ENCODE measurements around the gene SPRED2.

DNA sequence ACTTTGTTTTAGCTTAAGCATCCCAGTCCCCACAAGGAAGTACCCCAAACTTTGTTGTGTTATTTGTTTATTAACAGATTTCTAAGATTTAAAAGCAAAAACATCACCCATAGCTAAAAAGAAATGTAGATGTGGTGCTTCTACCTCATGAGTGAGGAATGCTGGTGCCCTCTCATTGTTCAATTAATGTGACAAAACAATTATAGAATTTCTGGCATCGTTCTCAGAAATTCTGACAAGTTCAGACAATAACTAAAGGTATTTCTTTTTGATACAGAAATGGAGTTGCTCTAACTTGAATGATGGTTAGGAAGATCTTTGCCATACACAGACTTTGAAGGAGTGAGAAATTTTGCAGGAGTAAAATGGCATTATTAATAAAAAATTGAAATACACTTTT is 42.9 kb downstream of the SPRED2 start:
- TF ChIP-seq EZH2 (IDR thresholded peaks at IDR 0.05; ENCODE audit: insufficient read depth, poor library complexity, severe bottlenecking), result no peak
- no peak for TF ChIP-seq EZH2phosphoT487 (IDR thresholded peaks at IDR 0.05; ENCODE audit: insufficient read depth, low read depth)
